ENCODE results near the gene ZNF480. TPM values are rescaled to one million over a fixed set of nuclear protein-coding genes. Genes with fewer than 3 reads are reported as not detected.
"Not testable (repeated sequence)": the region's sequence is repeated elsewhere in the genome, so short reads cannot be mapped to it uniquely, and the experiment has no call there.

The ZNF480 gene
- total RNA-seq, 1 donor: 8.2 TPM

DNA sequence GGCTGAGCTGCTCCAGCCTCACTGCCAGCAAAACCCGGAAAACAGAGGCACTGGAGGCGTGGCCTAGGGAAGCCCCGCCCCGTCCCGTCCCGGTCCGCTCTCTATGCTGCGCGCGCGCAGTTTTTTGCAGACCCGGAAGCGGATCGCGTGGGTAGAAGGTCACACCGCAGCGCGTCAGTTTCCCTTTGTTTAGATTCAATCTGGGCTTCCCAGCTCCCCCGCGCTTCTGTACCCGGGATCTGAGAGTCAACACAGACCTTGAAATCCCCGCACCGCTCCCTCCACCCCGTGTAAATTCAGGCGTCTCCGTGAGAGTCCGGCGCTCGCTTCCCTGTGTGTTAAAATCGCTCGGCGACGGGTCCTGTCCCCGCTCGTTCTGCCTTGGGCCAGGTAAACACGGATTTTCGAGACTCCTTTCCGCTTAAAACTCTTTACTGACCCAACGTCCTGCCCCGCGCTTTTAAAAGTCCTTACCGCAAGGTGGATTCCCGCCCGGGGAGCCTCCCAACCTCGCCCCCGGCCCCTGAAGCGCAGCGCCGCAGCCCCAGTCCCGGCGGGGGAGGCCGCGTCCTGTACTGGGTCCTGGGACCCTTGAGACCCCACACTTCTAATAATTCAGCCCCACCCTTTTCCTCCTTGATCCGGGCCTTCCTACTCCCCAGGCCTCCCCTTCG lies 39.3 kb downstream of the ZNF480 start, which contains the start of gene ZNF610:
Gene ZNF610 (plus strand): TSS at position 127 of the 674 bp plus-strand sequence. CDS start 12,930 bp downstream, outside the sequence.
- peak; percentile 81 for DNase-seq (ENCODE audit: low read depth)
- H3K4me3 ChIP-seq (ENCODE audit: low read depth, low read length): peak within 1 kb of the TSS; percentile 64
- TF ChIP-seq, protein P1, sequence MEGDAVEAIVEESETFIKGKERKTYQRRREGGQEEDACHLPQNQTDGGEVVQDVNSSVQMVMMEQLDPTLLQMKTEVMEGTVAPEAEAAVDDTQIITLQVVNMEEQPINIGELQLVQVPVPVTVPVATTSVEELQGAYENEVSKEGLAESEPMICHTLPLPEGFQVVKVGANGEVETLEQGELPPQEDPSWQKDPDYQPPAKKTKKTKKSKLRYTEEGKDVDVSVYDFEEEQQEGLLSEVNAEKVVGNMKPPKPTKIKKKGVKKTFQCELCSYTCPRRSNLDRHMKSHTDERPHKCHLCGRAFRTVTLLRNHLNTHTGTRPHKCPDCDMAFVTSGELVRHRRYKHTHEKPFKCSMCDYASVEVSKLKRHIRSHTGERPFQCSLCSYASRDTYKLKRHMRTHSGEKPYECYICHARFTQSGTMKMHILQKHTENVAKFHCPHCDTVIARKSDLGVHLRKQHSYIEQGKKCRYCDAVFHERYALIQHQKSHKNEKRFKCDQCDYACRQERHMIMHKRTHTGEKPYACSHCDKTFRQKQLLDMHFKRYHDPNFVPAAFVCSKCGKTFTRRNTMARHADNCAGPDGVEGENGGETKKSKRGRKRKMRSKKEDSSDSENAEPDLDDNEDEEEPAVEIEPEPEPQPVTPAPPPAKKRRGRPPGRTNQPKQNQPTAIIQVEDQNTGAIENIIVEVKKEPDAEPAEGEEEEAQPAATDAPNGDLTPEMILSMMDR (IDR thresholded peaks at IDR 0.05; ENCODE audit: insufficient read depth, low read depth, low read length): no peak

- H3K4me3 ChIP-seq (ENCODE audit: low read depth, low read length): peak overlapping the region; percentile 64
- TF ChIP-seq, protein P1 (IDR thresholded peaks at IDR 0.05; ENCODE audit: insufficient read depth, low read depth, low read length): no peak
- peak; percentile 1 for DNase-seq (ENCODE audit: low read depth)
These were observed 39.9 kb downstream of the ZNF480 start for GRCh38 chr19:52336791-52337381.

GRCh38 chr19:52339022-52339421 lies 42.1 kb downstream of the ZNF480 start:
- DNase-seq (ENCODE audit: low read depth); H3K4me3 ChIP-seq (ENCODE audit: low read depth, low read length): not testable (repeated sequence)

- H3K4me3 ChIP-seq (ENCODE audit: low read depth, low read length): no peak overlapping the region
- DNase-seq (ENCODE audit: low read depth): peak; percentile 15
- TF ChIP-seq, protein P1 (IDR thresholded peaks at IDR 0.05; ENCODE audit: insufficient read depth, low read depth, low read length): peak; percentile 35
These were observed 46.6 kb downstream of the ZNF480 start for GRCh38 chr19:52343548-52343947.

DNA sequence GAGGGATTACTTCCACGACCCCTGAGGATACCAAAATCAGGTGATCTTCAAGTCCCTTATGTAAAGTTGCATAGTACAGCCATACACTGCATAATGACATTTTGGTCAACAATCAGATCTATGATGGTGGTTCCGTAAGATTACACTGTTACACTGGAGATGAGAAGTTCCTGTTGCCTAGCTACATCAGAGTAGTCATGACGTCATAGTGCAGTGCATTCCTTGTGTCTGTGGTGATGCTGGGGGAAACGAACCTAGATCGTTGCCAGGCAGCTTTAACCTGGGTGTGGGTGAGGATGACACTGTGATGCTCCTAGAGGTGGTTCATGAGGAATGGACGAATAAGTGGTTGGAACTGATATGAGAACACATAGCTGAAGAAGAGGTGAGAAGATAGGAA lies 48.2 kb downstream of the ZNF480 start:
- DNase-seq (ENCODE audit: low read depth): no peak
- TF ChIP-seq, protein P1 (IDR thresholded peaks at IDR 0.05; ENCODE audit: insufficient read depth, low read depth, low read length): no peak
- no peak overlapping the region for H3K4me3 ChIP-seq (ENCODE audit: low read depth, low read length)

GRCh38 chr19:52351512-52351911 lies 54.5 kb downstream of the ZNF480 start:
- no peak overlapping the region for H3K4me3 ChIP-seq (ENCODE audit: low read depth, low read length)
- TF ChIP-seq, protein P1 (IDR thresholded peaks at IDR 0.05; ENCODE audit: insufficient read depth, low read depth, low read length): no peak
- DNase-seq (ENCODE audit: low read depth): no peak

- no peak overlapping the region for H3K4me3 ChIP-seq (ENCODE audit: low read depth, low read length)
- DNase-seq (ENCODE audit: low read depth): no peak
- TF ChIP-seq, protein P1 (IDR thresholded peaks at IDR 0.05; ENCODE audit: insufficient read depth, low read depth, low read length): no peak
These were observed 69.5 kb downstream of the ZNF480 start for GRCh38 chr19:52366414-52366824.
